Mesothelial cell of epicardium (in vitro differentiated cells): ENCODE data around the gene CCER1. TPM values are rescaled to one million over a fixed set of nuclear protein-coding genes. Genes with fewer than 3 reads are reported as not detected.

Source experiments
- DNase-seq, 2 experiments: peaks; one replicate each; pipeline ENCODE4 v3.0.0; 2021; ENCODE audit warnings: low spot score in 2 of 2; ENCODE audit not compliant: unreplicated experiment in 2 of 2
- H3K27ac Mint-ChIP-seq: 2 replicates; pipeline ENCODE4 v1.8.0; 2021; ENCODE audit warnings: mixed read lengths
- H3K27me3 Mint-ChIP-seq: 2 replicates; pipeline ENCODE4 v1.8.0; 2021; ENCODE audit warnings: low read depth, mixed read lengths
- H3K36me3 Mint-ChIP-seq: 2 replicates; pipeline ENCODE4 v1.8.0; 2021; ENCODE audit warnings: mixed read lengths
- H3K4me1 Mint-ChIP-seq: 2 replicates; pipeline ENCODE4 v1.8.0; 2021; ENCODE audit warnings: mixed read lengths
- H3K4me3 Mint-ChIP-seq: 2 replicates; pipeline ENCODE4 v1.8.0; 2021; ENCODE audit warnings: mild to moderate bottlenecking, moderate library complexity, mixed read lengths
- H3K9me3 Mint-ChIP-seq: 2 replicates; pipeline ENCODE4 v1.8.0; 2021; ENCODE audit warnings: mixed read lengths
- CTCF ChIP-seq: fragments of 200-600 bp; sonication (generic); IDR thresholded peaks from one replicate; pipeline ENCODE4 v1.5.0; 2021; ENCODE audit warnings: antibody characterized with exemption; ENCODE audit not compliant: unreplicated experiment
- total RNA-seq: library from RNA; stranded (reverse); gene quantifications from 3 replicates; pipeline ENCODE4 v1.2.1, GENCODE V29; 2021

Gene CCER1
- total RNA-seq, 1 donor from 2014 or later: not detected

GRCh38 chr12:90945070-90945649 is 9.8 kb downstream of the CCER1 start:
- peaks cover 11% of the 10 kb centered on the region for H3K4me1 Mint-ChIP-seq
- no peak for DNase-seq
- H3K36me3 Mint-ChIP-seq: no peaks in the 10 kb centered on the region
- no peak overlapping the region for H3K27ac Mint-ChIP-seq
- H3K4me3 Mint-ChIP-seq: no peak overlapping the region
- H3K27me3 Mint-ChIP-seq: no peaks in the 10 kb centered on the region
- peaks cover 3% of the 10 kb centered on the region for H3K9me3 Mint-ChIP-seq
- TF ChIP-seq CTCF: peak; percentile 60

DNA sequence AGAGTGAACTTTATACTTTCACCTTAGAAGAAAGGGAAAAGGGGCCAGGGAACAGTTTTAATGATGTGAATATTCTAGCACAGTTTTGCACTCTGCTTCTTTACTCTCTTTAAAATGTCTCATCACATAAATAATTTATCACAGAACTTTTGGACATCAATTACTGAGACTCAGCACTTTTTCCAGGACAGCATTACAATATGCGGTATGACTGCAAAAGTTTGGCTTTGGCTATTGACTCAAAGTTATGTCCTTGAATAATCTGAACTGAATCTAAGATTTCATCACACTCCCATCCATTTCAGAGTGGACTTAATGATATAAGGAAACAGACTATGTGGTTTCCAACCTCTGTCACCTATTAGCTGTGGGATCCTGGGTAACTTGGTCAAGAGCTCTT is 11.7 kb downstream of the CCER1 start:
- DNase-seq: no peak
- Mint-ChIP-seq H3K27ac (no peak overlapping the region), H3K4me3 (no peak overlapping the region), H3K4me1 (peaks cover 26% of the 10 kb centered on the region), H3K27me3 (no peaks in the 10 kb centered on the region), H3K9me3 (peaks cover 3% of the 10 kb centered on the region), H3K36me3 (no peaks in the 10 kb centered on the region)
- no peak for TF ChIP-seq CTCF

DNA sequence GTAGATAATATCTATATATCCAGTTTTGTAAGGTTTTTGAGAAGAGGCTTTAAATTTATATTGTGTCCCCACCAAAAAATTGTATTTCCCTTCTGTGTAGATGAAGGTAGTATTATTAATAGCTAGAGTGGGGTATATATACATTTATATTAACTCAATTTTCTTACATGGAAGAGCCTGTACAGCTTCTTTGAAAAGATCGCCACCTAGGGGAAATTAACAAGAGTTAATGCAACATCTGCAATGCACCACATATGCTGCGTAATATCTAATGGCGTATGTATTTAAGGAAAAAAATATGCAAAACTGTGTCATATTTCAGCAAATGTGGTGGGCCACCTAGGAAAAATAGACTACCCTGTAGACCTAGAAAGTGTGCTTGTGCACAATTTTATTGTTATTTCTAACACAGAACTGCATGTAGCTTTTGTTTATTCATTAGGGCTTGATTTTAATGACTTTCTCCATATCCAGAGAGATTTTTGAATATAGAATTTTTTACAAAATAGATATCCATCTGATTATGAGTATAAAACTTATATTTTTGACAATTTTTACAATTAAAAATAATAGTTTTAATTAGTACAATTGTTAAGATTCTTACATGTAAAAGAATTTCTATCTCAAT is 14.0 kb downstream of the CCER1 start:
- no peaks in the 10 kb centered on the region for H3K36me3 Mint-ChIP-seq
- DNase-seq: no peak
- peaks cover 30% of the 10 kb centered on the region for H3K4me1 Mint-ChIP-seq
- no peak overlapping the region for H3K4me3 Mint-ChIP-seq
- no peak overlapping the region for H3K27ac Mint-ChIP-seq
- H3K27me3 Mint-ChIP-seq: no peaks in the 10 kb centered on the region
- no peaks in the 10 kb centered on the region for H3K9me3 Mint-ChIP-seq
- peak; percentile 69 for TF ChIP-seq CTCF

GRCh38 chr12:90939382-90939781 is 15.6 kb downstream of the CCER1 start:
- DNase-seq: no peak
- Mint-ChIP-seq H3K36me3 (peaks cover 8% of the 10 kb centered on the region), H3K9me3 (peaks cover 15% of the 10 kb centered on the region), H3K27ac (no peak overlapping the region), H3K4me3 (no peak overlapping the region), H3K27me3 (no peaks in the 10 kb centered on the region), H3K4me1 (peaks cover 30% of the 10 kb centered on the region)
- no peak for TF ChIP-seq CTCF

- no peak overlapping the region for H3K4me3 Mint-ChIP-seq
- peaks cover 8% of the 10 kb centered on the region for H3K36me3 Mint-ChIP-seq
- DNase-seq: no peak
- H3K27ac Mint-ChIP-seq: no peak overlapping the region
- TF ChIP-seq CTCF: no peak
- H3K9me3 Mint-ChIP-seq: peaks cover 23% of the 10 kb centered on the region
- H3K4me1 Mint-ChIP-seq: peaks cover 30% of the 10 kb centered on the region
- no peaks in the 10 kb centered on the region for H3K27me3 Mint-ChIP-seq
These were observed 16.5 kb downstream of the CCER1 start for GRCh38 chr12:90938451-90938850.
